HepG2 (cell line): ENCODE measurements around the gene HOXA6. TPM values are rescaled to one million over a fixed set of nuclear protein-coding genes. Genes with fewer than 3 reads are reported as not detected.
A peak's percentile ranks its signal among the peaks of the same experiment; 100 is the strongest.

Experiments used
- ATAC-seq: fragments of 200-7000 bp; cut with Tn5 transposase; 3 replicates; pipeline ENCODE4 v1.9.1; 2020; ENCODE audit warnings: mild to moderate bottlenecking, moderate library complexity
- BruUV-seq: library from RNA; stranded (reverse); fragments of 400-500 nt; replicated peaks from 2 replicates; lab custom pipeline; 2021; lab: Mats Ljungman, UMichigan
- CTCF ChIA-PET: fragments of 300-600 bp; formaldehyde crosslinking; extraction: SDS; loops from one replicate; lab custom pipeline; 2021; ENCODE audit warnings: low total read pairs, inconsistent platforms, low intra/inter-chr PET ratio; lab: Yijun Ruan, JAX
- POLR2A ChIA-PET: fragments of 350-600 bp; sonication (Branson Sonifier 250); formaldehyde crosslinking; loops from one replicate; lab custom pipeline; 2020; ENCODE audit warnings: antibody characterized with exemption, inconsistent platforms; lab: Yijun Ruan, JAX
- DNase-seq: peaks from one replicate; pipeline ENCODE4 v3.0.0-alpha.2; 2015; ENCODE audit warnings: low spot score
- FAIRE-seq: peaks from 3 replicates; lab custom pipeline; 2011; peaks lifted over from hg19 to GRCh38; lab: Jason Lieb, UNC
- H2AFZ ChIP-seq: one replicate; pipeline ENCODE4 v1.6.1; 2011; ENCODE audit warnings: low read length, inconsistent platforms
- H3K27ac ChIP-seq: fragments of 300-600 bp; 3 replicates; pipeline ENCODE4 v1.8.0; 2011; ENCODE audit warnings: mixed run types, mild to moderate bottlenecking, mixed read lengths, low read length, inconsistent platforms; ENCODE audit not compliant: insufficient read depth; ENCODE audit errors: extremely low read length
- H3K27me3 ChIP-seq, 2 experiments: fragments of 200-600 bp in 1 of 2; 2 replicates in 1 of 2; 3 replicates in 1 of 2; pipeline versions ENCODE4 v1.6.0 to v1.8.0; 2011; ENCODE audit warnings: low read length in 2 of 2, mild to moderate bottlenecking in 2 of 2, moderate library complexity in 2 of 2, inconsistent platforms in 1 of 2; ENCODE audit not compliant: insufficient read depth in 2 of 2, control insufficient read depth in 1 of 2
- H3K36me3 ChIP-seq, 2 experiments: fragments of 200-600 bp in 1 of 2; replicated peaks in 1 of 2; 2 replicates in 1 of 2; 3 replicates in 1 of 2; pipeline versions ENCODE4 v1.5.1 to v1.8.0; 2011; ENCODE audit warnings: low read length in 2 of 2, inconsistent platforms in 1 of 2; ENCODE audit not compliant: insufficient read depth in 2 of 2, control insufficient read depth in 1 of 2
- H3K4me1 ChIP-seq: 2 replicates; pipeline ENCODE4 v1.5.1; 2012; ENCODE audit warnings: low read length, inconsistent platforms; ENCODE audit not compliant: insufficient read depth
- H3K4me2 ChIP-seq: 2 replicates; pipeline ENCODE4 v1.6.0; 2011; ENCODE audit warnings: low read depth, low read length, inconsistent platforms
- H3K4me3 ChIP-seq, 3 experiments: fragments of 200-600 bp in 1 of 3; sonication (generic), shearing (Covaris generic) in 1 of 3; replicated peaks in 1 of 3; 2 replicates each; pipeline ENCODE4 v1.5.1; 2011 to 2016; ENCODE audit warnings: low read length in 3 of 3, inconsistent platforms in 2 of 3, low read depth in 2 of 3, mild to moderate bottlenecking in 2 of 3, control low read depth in 1 of 3, mixed read lengths in 1 of 3; ENCODE audit not compliant: insufficient read depth in 1 of 3
- H3K79me2 ChIP-seq: one replicate; pipeline ENCODE4 v1.6.1; 2011; ENCODE audit warnings: low read length, inconsistent platforms; ENCODE audit not compliant: insufficient read depth
- H3K9ac ChIP-seq: 2 replicates; pipeline ENCODE4 v1.6.0; 2011; ENCODE audit warnings: mild to moderate bottlenecking, low read depth, low read length, inconsistent platforms; ENCODE audit not compliant: insufficient read depth
- H3K9me3 ChIP-seq: 2 replicates; pipeline ENCODE4 v1.5.1; 2012; ENCODE audit warnings: mild to moderate bottlenecking, low read length
- H4K20me1 ChIP-seq: 2 replicates; pipeline ENCODE4 v1.6.0; 2011; ENCODE audit warnings: inconsistent platforms, mild to moderate bottlenecking, low read length, moderate library complexity; ENCODE audit not compliant: insufficient read depth
- AGO2 ChIP-seq: fragments of 200-400 bp; formaldehyde crosslinking; optimal IDR thresholded peaks from 2 replicates; pipeline ENCODE3; 2017; ENCODE audit warnings: mild to moderate bottlenecking, low read depth, low read length, moderate library complexity
- RARA ChIP-seq: IDR thresholded peaks from 2 replicates; pipeline ENCODE4 v1.6.1; 2016; ENCODE audit warnings: missing genetic modification reagents, missing compliant biosample characterization
- THAP9 ChIP-seq: sonication (generic); formaldehyde crosslinking; IDR thresholded peaks from 2 replicates; pipeline ENCODE4; 2020; ENCODE audit warnings: missing genetic modification reagents, mild to moderate bottlenecking, borderline replicate concordance
- WGBS: methylation state at CpG from one replicate; pipeline ENCODE4 v1.1.6; 2017; ENCODE audit warnings: low lambda C conversion rate; 5-methylcytosine and 5-hydroxymethylcytosine counted together
- in situ Hi-C: cut with HindIII; loops from 2 replicates; pipeline ENCODE4 v1.10.0; 2017; ENCODE audit warnings: low pct_unique_long_range_greater_than_20kb; ENCODE audit not compliant: extremely low pct_ligation_motif_present
- intact Hi-C: fragments of 100-400 bp; cut with micrococcal nuclease; formaldehyde crosslinking; loops from one replicate; pipeline ENCODE4 v1.10.0; 2022; ENCODE audit not compliant: unreplicated experiment
- polyA plus RNA-seq, 8 experiments: library from polyadenylated mRNA; depleted of rRNA in 3 of 8; stranded (reverse) in 7 of 8; unstranded in 1 of 8; fragments of >200 nt; fragmentation: Illumina TruSeq in 4 of 8; extraction: Trizol in 4 of 8; gene quantifications; 2 replicates each; pipeline versions ENCODE4 v1.2.1 to v1.2.3, GENCODE V29; 2011 to 2016; ENCODE audit warnings: low read depth in 4 of 8, missing spikeins in 1 of 8, mixed read lengths in 1 of 8; ENCODE audit not compliant: insufficient read depth in 1 of 8
- total RNA-seq, 5 experiments: library from RNA; depleted of rRNA; stranded (reverse); fragments of >200 nt; fragmentation: Illumina TruSeq; extraction: Trizol; gene quantifications; 2 replicates each; pipeline ENCODE4 v1.2.3, GENCODE V29; 2016; ENCODE audit warnings: low read depth in 1 of 5

The HOXA6 gene
- total and polyA plus RNA-seq, 2 of the 13 experiments (the other 11 are each of a cell fraction or from before 2014, with no cell fraction given): 1.3 to 1.5 TPM

GRCh38 chr7:27106181-27106900, 41.2 kb downstream of the HOXA6 start:
- intact Hi-C loops (no loop called here), in situ Hi-C loops (no loop called here)
- FAIRE-seq: no peak
- Histone ChIP-seq H3K27me3 (no peaks in the 10 kb centered on the region), H3K27ac (no peak overlapping the region), H3K4me2 (no peak overlapping the region), H3K4me1 (peaks cover 5% of the 10 kb centered on the region; the same call in 1 of the 2 replicates), H4K20me1 (no peaks in the 10 kb centered on the region), H3K4me3 (no peak overlapping the region), H3K36me3 (peaks cover 2 to 7% of the 10 kb centered on the region in 2 experiments; a peak in 2 of 5 replicates), H2AFZ (no peak overlapping the region), H3K9me3 (no peaks in the 10 kb centered on the region), H3K79me2 (no peaks in the 10 kb centered on the region), H3K9ac (no peak overlapping the region)
- WGBS: 91% methylated on average over 18 of the region's 44 CpGs
- DNase-seq: no peak
- no peak for ATAC-seq
- peak; percentile 98 for TF ChIP-seq AGO2
- TF ChIP-seq RARA (CRISPR knock-in tag): no peak
- no peak for TF ChIP-seq THAP9 (CRISPR knock-in tag)
- BruUV-seq: no TSS peak
- CTCF ChIA-PET: no interaction called here
- POLR2A ChIA-PET: interaction anchor here (1.7 kb wide), 1 partner anchor 14 kb away, joined by 4 read pairs; no protein-coding TSS in a partner anchor
